Activated naive CD4-positive, alpha-beta T cell treated with Interleukin-2 at 50 U/mL for 16 hours (primary cell): ENCODE measurements around the gene CBLN4.

ENCODE experiments used
- DNase-seq: peaks from one replicate; pipeline ENCODE4 v3.0.0-alpha.2; 2020

Gene CBLN4

DNA sequence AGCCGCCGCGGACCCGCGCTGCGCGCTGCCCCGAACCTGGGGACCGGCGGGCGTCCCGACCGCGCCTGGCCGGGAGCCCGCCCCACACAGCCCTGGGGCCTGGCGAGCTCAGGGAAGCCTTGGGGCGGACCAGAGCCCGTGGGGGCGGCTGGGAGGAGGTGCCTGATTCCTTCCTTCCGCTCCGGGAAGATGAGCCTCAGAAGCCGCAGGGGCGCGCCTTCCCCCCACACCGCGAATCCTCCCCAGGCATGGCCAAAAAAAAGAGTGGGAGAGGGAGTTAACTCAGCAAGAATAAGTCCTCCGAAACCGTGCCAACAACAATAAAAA, at the start of gene CBLN4:
Gene CBLN4 (minus strand): TSS at position 131 of the 327 bp plus-strand sequence. CDS start 1,348 bp downstream, outside the sequence.
- no peak for DNase-seq

DNA sequence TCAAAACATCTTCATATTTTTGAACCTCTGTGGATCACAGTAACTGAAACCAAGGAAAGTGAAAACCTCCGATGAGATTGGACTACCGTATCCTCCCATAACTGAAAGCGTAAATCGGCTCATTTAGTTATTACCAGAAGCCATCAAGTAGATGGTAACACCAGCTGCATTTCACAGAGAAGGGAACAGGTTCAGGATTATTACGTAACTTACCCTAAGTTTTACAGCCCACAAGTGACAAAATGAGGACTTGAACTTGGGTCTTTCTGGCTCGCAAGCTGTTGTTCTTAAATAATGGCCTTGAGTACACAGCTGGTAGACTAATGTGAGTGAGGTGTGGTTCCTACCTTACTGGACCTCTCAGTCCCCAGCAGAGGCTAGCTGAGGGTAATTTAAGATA, 37.9 kb upstream of the CBLN4 start:
- no peak for DNase-seq

DNA sequence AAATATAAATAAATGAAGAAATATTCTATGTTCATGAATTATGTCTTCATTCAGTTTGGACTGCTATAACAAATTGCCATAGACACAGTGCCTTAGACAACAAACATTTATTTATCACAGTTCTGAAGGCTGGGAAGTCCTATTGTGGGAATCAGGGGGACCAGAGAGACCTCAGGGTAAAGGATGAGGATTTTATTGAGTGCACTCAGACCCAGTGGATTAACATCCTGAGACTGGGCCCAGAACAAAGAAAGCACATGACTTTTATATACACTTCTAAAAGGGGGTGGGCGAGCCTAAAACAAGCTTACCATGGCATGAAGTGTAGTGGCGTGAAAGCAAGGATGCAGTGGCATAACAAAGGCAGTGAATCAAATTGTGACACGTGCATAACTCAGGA, 26.9 kb upstream of the CBLN4 start:
- DNase-seq = no peak

DNA sequence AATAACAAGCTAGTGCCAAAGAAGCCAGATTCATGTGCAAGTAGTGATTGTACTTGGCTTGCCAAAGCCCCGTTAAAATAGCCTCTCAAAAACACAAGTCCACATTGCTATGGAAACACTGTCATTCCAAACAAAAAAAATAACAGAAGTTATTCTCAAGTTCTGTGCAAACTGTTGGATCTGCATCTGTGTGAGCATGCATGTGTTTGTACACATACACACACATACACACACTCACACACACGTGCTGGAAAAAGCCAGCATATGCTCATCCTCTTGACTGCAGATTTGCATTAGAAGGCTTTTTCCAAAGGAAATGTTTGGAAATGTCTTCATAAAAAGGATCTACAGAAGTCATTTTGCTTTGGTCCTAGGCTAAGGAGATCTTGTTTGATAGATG, 13.4 kb upstream of the CBLN4 start:
- DNase-seq = no peak

DNA sequence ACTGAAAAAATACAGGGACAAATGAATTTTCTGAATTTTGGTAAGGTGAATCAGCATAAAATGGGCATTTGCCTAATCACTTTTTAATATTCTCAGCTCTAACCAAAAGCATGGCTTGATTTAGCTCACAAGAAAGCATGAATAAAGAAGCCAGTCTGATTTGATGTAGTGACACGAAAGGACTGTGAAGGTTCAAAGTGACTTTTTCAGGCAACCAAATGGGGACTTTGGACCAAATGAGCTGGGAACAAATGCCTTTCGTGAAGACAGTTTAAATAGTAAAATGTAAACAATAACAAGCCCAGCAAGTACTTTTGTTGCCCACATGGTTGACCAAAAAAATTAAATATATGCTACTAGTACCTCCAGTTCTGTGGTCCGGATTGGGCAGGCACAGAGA, 12.9 kb upstream of the CBLN4 start:
- DNase-seq = no peak

DNA sequence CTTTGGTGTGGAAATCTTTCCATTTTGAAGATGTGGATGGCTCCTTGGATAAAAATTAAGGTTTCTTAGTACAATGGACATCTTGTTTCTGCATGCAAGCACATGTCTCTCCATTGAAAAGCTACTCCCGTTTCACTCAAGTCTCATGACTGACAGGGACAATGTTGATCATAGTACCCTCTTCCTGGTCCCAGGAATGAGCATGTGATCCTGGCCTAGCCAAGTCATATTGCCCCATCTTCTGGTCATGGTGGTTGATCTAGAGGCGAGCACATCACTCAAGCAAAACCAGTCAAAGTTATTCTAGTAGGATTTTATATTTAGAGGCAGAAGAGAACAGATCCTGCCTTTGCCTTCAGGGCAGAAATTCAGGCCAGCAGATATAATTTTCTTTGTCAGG, 12.2 kb upstream of the CBLN4 start:
- no peak for DNase-seq

DNA sequence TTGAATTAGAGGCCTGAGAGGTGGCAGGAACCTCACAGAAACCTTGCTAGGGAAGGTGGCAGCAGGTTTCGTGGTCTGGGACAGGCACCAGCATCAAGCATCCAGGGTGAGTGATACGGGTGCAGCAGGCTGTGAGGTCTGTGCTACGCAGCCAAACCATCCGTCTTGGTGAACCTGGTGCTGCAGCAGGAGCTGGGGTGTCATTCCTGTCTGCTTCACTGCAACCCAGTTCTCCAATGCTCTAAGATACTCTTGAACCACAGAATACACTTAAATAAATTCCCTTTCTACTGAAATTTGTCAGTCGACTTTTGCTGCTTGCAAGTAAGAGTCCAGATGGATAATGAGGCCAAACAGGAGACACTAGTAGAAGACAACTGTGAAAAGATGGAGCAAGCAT, 9.7 kb upstream of the CBLN4 start:
- DNase-seq = no peak

DNA sequence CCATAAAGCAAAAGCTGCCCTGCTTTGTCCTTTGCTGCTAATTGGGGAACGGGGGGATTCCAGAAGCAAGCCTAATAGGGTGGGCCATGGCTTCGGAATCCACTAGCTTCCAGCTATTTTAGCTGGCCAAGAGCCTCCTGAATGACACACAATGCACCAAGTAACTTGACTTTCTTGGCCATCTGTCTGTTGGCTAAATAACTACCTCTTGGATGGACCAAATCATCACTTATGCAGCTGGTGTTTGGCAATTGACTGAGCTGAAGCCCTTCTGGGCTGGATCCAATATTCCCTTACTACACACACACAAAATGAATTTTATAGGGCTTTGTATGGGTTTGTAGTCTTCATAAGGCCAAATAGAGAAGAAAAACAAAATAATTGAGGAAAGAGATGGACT, 8.8 kb upstream of the CBLN4 start:
- DNase-seq = no peak

DNA sequence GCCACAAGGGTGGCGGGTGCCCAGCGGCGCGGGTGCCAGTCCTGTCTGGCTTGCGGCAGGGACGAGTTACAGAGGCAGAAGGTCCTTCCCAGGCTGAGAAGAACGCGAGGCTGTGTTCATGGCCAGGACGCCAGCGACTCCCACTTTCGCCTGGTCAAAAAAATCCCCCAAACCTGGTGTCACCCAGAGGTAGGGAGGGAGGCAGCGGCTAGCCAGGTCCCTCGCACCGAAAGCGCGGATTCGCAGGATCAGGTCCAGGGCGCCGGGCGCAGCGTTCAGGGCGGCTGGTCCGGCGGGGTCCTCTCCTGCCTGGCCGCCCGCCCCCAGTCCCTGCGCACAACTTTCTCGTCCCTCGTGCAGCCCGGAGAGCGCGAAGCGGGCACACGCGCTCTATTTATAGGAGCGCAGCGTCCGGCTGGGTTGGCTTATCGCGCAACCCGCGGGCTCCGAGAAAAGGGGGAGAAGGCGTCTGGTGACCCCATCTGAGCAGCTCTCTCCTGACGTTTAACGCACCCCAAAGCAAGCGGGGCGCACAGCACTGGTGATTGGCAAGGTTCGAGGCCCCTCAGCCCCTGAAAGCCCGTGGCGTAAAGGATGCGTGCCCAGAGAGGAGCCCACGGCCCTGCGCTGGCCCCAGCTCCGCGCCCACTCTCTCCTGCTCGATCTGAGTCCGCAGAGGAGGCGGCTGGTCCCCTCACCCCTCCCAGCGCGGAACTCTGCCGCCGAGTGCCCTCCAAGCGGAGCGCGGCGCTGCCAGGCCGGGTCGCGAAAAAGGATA, 519 bp downstream of the CBLN4 start:
- DNase-seq = no peak

DNA sequence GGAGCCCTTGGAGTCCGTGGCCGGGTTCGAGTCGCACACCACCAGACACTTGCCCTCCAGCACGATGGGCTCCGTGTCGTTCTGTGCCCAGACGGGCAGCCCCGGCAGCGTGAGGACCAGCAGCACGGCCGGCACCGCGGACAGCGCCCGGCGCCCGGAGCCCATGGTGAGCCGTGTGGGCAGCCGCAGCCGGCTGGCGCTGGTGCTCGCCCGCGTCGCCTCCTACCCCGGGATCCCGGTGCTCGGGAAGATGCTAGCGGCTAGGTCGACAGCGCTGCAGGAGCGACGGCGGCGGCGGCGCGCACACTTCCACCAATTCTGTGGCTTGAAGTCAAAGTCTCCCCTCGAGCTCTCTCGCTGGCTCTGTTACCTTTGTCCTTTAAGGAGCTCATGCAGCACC, 1.3 kb downstream of the CBLN4 start:
- DNase-seq = no peak

DNA sequence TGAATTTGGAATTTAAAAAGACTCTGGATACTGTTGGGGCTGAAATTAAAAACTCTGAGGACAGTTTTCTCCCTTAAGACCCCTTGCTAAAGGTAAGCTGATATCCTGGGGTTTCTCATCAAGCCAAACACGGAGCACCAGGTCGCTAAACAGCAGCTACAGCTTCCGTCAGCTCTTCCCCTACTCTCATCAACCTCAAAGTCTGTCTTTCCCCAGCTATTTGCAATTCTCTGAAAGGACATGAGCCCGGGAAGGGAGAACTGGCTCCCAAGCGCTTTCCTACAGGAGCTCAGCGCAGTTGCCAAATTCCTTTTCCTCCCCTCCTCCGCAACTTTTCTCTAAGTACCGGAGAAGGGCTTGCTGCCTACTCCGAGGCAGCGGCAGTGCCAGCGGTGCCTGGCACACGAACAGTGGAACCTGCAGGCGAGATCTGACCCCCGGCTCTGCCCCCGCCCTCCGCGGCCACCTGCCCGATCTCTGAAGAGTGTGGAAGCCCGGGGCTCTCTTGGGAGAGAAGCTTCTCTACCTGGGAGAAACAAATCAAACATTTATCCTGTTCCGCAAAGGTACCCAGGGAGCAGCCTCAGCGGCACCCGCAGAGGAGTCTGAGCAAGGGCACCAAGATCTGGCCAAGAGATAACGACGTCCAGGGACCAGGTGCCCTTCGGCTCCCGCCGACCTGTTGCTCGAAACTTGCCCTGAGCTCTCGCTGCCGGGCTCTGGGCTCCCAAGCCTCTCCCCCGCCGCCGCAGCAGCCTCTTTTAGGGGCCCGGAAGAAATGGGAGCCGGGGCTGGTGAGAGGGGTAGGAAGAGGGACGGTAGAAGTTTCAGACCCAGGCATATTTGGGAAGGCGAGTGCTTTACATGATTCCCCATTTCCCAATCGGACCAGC, 2.2 kb downstream of the CBLN4 start:
- DNase-seq = no peak

DNA sequence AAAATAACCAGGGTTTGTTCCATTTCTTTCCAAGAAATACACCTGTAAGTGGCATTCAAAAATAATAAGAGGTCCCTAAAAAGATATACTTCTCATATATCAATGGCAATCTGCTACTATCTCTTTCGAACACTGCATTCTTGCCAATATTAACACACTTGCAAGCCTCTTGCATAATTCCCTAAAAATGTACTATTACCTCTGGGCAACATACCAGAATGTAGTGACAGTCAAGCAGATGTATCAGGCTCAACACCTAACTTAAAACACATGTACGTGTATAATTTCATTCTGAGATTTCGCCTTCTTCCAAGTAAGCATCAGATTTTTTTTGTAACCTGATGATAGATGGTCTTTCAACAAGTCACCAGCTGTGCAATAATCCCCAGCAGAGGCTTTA, 3.4 kb downstream of the CBLN4 start:
- DNase-seq = no peak

DNA sequence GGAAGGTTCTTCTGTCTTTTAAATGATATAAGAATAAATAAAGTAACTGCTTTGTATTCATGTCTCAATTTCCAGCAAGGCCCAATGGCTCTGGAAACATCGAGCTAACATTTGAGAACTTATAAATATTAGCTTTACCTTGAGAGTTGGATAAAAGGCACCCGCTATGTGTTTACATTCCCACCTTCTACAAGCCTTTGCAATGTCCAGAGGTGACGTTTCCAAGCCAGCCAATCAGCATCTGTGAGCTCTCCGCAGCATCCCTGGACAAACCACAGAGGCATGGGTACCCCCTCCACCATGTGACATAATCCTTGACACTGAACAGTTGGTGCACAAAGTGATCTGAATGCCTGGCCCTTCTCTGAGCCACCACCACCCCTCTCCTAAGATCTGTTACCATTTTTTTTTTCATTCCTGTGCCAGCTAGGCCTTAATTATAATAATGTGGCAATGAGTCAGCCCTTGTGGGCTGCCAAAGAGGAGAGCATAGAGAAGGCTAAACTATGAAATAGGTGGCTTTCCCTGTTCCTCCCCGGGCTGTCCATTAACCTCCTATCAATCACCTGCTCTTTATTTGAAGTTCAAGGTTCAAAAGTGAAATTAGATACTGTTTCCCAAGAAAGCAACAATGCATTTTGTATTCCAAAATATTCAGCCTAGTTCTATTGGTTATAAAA, 4.1 kb downstream of the CBLN4 start:
- no peak for DNase-seq

DNA sequence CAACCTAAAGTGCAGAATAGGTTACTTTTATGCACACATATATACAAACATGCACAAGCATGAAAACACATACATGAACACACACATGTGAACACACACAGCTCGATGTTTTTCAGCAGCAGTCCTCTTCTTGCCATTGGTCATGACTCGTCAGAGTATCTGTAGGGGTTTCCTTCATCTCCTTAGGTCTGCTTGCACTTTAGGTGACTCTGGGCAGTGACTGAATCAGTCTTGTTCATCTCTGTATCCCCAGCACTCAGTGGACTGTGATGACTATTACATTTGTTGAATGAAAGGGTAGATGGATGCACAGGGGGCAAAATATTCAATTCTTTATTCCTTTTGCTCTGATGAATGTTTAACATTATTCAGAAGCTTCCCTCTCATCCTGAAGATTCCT, 26.8 kb downstream of the CBLN4 start:
- DNase-seq = no peak

DNA sequence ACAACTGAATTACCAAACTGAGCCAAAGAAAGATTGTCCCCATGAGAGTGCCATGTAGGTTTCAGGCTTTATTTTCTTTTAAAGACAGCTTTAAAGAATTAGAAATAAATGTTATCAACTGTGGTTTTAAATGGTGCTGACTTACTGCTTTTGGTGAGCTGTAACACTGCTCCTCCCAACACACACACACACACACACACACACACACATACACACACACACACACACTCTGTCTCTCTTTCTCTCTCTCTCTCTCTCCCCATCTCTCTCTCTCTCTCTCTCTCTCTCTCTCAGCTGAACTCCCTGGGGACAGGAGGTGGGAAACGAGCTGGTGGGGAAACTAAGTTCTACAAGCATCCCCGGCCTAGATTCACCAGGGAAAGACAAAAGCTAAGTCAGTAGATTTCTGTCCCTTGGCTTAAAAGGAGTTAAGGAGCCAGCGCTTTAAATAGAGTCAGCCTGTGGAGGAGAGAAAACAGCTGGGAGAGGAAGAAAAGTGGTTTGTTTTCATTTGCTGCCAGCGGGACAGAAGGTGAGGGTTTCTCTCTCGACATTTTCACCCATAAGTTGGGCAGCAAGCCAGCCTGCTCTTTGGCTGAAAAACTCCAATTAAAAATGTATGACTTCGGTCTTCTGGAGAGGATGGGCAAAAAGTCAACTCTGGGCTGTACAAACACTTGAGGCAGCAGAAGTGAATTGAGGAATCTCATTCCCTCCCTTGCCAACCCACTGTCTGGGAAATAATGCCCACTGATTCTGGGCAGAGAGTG, 27.4 kb downstream of the CBLN4 start:
- no peak for DNase-seq

DNA sequence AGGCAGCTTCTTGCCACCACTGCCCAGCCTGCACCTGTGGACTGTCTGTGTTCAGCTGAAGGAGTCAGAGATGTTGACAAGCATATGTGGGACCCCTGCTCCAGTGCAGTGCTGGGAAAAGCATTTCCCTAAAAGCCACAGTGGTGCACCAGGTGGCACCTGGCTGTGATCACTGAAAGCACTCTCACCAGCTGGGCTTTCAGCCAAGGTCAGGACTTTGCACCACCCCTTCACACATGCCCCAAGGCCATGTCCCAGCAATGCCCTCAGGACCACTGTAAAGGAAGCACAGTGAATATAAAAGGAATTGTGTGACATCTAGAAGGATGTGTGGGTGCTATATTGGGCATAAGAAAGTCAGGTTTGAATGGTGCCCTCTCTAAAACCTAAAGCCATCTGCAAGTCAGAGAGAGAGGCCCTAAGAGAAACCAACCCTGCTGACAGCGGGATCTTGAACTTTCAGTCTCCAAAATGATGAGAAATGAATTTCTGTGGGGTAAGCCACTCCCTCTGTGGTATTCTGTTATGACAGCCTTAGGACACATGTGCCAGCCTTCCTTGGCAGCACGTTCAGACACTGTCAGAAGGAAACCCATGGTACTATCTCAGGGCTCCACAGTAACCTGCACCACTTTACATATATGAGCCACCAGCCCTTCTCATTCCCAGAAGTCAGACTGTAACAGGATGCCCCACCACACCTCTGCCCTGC, 30.7 kb downstream of the CBLN4 start:
- no peak for DNase-seq

DNA sequence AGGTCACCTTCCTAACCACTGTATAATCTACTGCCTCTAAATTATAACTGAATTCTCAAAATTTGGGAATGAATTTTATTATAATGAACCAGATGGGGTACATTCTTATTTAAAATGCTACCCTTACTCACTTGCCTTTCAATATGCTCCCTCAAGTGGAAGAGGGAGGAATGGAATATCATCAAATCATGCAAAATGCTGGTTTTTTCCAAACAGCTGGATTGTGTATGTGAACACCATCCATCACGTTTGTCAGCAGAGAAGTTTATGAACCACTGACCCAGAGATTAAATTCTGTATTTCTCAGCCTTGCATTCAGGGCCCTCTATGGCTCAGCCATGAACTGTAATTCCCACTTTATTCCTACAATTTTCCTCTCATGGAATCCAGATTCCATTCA, 40.5 kb downstream of the CBLN4 start:
- DNase-seq = no peak

DNA sequence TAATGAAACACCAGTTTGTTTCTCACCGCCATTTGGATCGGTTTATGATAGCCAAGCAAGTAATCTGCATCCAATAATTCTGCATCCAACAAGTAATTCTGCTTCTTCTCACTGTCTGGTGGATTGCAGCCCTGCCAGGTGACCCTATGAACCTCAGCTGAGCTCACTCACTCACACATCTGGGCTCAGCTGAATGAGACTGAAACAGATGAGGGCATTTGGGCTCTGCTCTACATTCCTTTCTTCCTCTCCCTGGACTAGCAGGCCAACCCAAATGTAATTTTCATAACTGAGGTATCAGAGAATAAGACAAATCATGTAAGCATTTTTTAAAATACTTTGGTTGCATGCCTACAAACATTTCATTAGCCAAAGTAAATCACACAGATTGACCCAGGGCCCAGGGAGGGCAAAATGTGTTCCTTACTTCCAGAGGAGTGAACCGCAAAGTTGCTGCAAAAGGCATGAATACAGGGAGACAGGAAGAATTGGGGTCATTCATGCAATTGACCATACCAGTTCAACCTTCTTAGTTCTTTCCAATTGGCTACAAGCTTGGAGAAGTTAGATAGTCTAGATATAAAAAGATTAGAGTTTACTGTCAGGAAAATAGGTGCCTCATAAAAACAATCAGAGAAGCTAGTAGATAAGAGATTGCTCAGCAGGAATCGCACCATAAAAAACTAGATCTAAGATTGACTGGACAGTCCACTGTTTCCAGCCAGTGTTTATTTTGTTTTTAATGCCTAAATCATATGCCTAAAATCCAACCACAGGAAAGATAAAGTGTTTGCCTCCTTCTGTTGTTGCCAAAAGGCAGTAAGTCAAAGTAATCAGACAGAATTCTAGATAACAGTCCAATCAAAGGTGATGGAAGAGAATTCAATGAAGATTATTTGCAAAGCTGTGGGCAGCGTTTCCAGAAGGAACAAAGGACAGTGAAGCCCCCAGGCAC, 43.7 kb downstream of the CBLN4 start:
- no peak for DNase-seq

DNA sequence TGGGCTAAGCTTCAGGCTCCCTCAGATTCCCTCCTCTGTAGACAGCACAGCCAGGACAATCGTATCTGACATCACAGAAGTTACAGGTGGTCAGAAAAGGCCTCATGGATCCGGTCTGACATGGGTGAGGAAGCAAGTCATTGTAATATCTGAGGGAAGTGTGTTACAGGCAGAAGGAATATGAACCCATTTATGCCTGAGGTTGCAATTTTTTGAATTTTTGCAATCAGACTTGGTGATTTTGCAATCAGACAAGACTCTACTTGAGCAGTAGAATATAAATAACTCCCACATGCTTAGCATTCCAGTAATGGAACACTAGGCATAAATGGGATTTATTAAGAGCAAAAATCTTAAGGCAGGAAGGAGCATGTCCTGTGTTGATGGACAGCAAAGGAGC, 52.1 kb downstream of the CBLN4 start:
- DNase-seq = no peak

DNA sequence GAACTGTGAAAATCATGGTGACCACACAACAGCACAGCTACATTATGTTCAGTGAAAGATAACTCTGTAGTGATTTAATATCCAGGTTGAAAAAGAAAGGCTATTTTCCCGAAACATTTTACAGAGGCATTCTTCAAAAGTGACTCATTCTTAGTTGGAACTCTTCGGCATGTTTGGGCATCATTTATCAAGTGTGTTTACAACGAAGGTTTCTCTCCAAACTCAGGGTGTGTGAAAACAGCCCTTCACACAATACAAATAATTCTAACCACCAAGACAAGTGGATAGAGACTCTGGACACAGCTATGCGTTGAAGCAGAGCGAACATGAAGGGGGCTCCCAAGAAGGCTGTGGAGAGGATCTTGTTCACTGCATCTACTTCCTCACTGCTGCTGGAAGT, 57.6 kb downstream of the CBLN4 start:
- no peak for DNase-seq
